GM18517 (cell line): ENCODE results near the gene ITPR2.
"Not testable (repeated sequence)": the region's sequence is repeated elsewhere in the genome, so short reads cannot be mapped to it uniquely, and the experiment has no call there.

ENCODE experiments used
- ATAC-seq: cut with Tn5 transposase; IDR thresholded peaks from one replicate; pipeline ENCODE4 v1.9.1; 2021; ENCODE audit warnings: mild to moderate bottlenecking, moderate library complexity; ENCODE audit not compliant: unreplicated experiment

ITPR2 gene

DNA sequence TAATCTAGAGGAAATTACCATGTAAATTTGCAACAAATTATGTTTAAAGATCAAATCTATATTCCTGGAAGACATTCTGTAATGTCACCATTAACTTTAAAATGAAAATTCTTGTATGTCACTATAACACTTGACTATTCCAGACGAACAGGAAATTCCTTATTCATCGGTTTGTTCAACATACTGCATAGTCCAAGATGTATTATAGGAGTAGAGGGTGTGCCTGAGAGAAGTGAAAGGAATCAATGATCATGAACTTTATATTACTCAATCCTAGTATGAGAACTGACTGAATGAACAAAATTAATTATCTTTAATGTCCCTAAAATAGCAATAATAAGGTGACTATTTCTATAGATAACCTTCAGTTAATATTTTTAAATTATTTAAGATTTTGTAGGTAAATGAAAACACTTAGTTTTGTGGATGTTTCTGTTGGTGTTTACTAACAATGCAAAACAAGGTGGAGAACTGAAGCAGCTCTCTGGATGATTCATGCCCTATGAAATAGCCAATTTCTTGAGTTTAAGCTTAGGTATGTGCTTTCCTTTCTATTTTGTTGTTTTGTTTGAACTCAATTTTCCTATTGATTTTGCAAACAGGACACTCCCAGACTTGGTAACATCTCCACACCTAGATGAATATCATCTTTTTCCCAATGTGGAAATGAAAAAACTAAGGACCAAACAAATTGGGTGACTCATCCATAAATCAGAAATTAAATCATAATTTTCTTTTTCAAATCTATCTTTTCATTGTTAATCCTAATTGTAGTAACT is 18.2 kb upstream of the ITPR2 start:
- no peak for ATAC-seq

GRCh38 chr12:26848156-26848825 is 15.3 kb upstream of the ITPR2 start:
- no peak for ATAC-seq

DNA sequence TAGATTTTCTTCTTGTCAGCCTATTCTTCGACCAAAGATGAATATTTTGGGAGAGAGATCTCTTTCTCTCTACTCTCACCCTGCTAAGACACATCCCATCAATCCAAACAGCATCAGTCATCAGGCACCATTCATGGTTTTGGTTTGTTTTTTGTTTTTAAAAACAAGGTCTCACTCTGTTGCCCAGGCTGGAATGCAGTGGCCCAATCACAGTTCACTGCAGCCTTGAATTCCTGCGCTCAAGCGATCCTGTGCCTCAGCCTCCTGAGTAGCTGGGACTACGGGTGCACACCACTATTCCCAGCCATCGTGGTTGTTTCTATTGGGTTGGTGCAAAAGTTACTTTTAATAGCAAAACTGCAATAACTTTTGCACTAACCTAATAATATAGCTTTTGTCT is 14.4 kb upstream of the ITPR2 start:
- ATAC-seq, result no peak

- ATAC-seq, result peak; percentile 61
Observed at GRCh38 chr12:26846416-26846815, 13.4 kb upstream of the ITPR2 start.

DNA sequence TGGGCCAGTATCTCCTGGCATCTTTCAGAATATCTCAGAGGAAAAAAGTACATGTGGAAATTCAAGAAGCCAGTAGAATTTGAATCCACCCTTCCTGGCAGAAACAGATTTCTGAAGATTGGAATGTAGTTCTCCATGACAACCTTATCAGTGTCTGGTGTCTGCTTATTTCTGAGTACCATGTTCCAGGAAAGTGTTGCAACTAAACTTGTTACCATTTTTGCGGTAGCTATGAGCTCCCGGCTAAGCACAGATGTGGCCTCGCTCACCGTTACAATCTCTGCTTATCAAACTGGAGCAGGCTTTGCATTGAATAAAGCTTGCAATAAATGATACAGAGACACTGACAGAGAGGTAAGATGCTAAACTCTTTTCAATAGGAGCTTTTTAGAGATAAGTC is 13.0 kb upstream of the ITPR2 start:
- no peak for ATAC-seq

DNA sequence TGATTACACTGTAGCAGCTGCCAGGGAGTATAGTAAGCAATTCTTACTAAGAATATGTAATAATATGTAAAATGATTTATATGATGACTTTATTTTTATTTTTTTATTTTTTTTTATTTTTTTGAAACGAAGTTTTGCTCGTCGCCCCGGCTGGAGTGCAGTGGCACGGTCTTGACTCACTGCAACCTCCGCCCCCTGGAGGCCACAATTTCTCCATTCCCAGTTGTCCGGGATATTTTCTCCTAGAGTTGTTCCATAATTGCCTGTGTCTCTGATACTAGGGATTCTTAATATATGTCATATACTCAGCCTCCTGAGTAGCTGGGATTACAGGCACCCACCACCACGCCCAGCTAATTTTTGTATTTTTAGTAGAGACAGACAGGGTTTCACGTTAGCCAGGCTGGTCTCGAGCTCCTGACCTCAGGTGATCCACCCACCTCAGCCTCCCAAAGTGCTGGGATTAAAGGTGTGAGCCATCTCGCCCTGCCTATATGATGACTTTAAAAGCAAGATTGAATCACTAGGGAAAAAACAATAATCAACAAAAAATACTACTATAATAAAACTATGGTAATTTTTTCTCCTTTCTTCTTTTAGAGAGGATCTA is 12.2 kb upstream of the ITPR2 start:
- no peak for ATAC-seq

GRCh38 chr12:26843311-26843710 is 10.3 kb upstream of the ITPR2 start:
- no peak for ATAC-seq

GRCh38 chr12:26841085-26841484 is 8.1 kb upstream of the ITPR2 start:
- ATAC-seq, result no peak

GRCh38 chr12:26839512-26839911 is 6.5 kb upstream of the ITPR2 start:
- ATAC-seq, result no peak

DNA sequence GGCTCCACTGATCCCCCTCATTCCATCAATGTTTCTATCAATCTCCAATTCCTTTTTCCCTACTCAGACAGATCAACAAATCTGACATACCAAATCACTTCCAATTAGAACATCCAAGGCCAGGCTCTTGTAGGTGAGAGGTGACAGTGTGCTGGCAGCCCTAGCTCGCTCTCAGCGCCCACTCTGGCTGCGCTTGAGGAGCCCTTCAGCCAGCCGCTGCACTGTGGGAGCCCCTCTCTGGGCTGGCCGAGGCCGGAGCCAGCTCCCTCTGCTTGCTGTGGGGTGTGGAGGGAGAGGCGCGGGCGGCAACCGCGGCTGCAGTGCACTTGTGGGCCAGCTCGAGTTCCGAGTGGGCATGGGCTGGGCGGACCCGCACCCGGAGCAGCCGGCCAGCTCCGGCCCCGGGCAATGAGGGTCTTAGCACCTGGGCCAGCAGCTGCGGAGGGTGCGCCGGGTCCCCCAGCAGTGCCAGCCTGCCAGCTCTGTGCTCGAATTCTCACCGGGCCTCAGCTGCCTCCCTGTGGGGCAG is 6.0 kb upstream of the ITPR2 start:
- ATAC-seq, result no peak

DNA sequence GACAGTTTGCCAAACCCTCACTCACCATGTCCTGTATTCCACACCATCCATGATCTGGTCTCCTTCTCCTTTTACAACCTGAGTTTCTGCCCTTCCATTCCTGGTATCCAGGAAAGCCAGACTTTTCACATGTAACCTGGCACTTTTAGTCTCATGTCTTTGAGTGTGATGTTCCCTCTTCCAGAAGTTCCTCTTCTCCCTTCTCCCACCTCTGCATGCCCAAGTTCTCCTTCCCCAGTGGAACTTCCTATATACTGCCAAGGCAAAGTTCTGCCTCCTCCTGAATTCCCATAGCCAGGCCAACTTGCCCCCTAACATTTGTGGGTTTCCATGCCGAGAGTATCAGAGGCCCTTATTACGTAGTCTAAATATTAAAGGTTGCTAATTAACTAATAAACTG is 3.2 kb upstream of the ITPR2 start:
- no peak for ATAC-seq

- not testable (repeated sequence) for ATAC-seq
Observed at GRCh38 chr12:26834503-26835060, 1.6 kb upstream of the ITPR2 start.

DNA sequence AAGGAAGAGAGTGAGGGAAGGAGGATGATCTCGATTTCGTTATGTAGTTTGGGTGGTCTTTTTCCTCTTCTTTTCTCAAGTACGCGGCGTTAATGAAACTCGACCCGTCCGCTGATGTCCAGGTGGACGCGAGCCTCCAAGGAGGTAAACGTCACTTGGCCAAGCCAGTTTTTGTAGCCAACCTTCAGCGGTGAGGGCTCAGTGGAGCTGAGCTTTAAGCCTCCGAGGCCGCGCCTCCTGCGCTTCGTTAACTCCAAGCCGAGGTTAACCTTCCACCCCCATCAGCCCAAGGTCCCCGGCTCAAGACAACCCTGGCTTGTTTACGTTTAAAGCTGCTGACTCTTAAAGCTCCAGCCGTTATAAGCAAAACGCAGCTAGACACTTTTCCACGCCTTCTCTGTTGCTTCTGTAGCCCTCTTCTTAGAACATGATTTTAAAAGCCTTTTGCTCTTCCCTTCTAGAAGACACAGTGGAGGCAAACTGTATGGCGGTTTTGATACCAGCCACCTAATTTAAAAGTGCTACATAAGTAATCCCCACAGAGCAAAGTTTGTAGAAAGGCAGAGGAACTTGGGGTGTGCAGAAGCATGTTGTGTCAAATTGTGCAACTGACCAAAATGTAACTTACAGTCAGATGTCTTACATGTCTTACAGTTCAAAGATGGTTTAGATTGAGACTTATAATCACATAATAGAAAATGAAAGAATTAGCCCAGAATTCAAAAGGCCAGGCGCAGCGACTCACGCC is 923 bp upstream of the ITPR2 start:
- ATAC-seq, result no peak

- ATAC-seq, result peak; percentile 43
Observed at GRCh38 chr12:26831951-26832821, 808 bp downstream of the ITPR2 start.

DNA sequence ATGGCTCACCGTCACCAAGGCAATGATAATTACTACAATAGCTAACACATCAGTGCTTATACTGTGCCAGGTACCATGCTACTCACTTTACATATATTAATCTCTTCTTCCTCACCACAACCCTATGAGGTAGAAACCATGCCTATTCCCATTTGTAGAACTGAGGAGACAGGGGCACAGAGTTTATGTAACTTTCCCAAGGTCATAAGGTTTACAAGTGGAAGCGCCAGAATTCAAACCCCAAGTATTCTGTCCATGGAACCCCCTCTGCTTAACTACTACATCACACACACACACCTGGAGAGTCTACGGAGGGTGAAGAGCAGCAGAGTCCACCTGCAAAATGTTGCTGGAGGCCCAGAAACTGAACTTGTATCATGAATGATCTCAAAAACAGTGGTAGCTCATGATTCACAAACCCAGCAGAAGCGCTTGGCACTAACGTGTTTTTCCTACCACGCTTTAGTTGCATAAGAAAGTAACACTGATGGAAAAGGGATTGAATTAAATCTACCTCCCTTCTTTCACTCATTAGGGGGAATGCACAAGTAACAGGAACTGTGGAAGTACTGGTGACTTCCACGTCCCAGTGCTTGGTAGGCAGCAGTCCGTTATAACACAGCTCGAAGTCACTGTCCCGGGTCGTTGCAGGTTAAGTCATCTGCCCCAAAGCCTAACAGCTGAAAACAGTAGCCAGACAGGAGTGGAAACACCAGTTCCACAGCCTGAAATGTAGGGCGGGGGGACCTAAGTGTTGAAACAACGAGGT is 2.0 kb downstream of the ITPR2 start:
- ATAC-seq, result no peak

GRCh38 chr12:26830363-26830762 is 2.6 kb downstream of the ITPR2 start:
- no peak for ATAC-seq

- ATAC-seq, result no peak
Observed at GRCh38 chr12:26828280-26829073, 4.5 kb downstream of the ITPR2 start.

GRCh38 chr12:26826437-26826836 is 6.6 kb downstream of the ITPR2 start:
- ATAC-seq, result no peak
